ENCODE data around the gene MAPK13. TPM values are rescaled to one million over a fixed set of nuclear protein-coding genes. Genes with fewer than 3 reads are reported as not detected.

Gene MAPK13
- total RNA-seq, 2 donors from 2014 or later = 14.6 to 16.0 TPM

DNA sequence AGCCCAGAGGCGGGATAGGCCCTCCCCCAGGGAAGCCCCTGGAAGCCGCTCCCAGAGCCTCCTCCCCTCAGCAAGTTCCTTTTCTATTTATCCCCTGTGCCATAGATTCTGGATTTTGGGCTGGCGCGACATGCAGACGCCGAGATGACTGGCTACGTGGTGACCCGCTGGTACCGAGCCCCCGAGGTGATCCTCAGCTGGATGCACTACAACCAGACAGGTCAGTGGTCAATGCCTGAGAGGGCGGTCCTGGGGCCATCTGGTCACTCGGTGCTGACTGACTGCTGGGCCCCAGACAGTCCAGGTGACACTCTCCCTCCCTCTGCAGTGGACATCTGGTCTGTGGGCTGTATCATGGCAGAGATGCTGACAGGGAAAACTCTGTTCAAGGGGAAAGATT, 6.2 kb downstream of the MAPK13 start:
- Histone ChIP-seq H3K9ac (ENCODE audit: extremely low read depth, low read length, poor library complexity, severe bottlenecking) (no peak overlapping the region), H3K27me3 (ENCODE audit: control insufficient read depth, insufficient read depth, low read length, poor library complexity, severe bottlenecking) (no peaks in the 10 kb centered on the region), H3K36me3 (ENCODE audit: control insufficient read depth, insufficient read depth, low read length) (no peaks in the 10 kb centered on the region), H3K4me1 (ENCODE audit: control insufficient read depth, insufficient read depth, low read length) (peaks cover 20% of the 10 kb centered on the region), H3K27ac (ENCODE audit: low read depth, low read length) (no peak overlapping the region), H3K4me3 (ENCODE audit: low read length) (no peak overlapping the region), H3K9me3 (ENCODE audit: control insufficient read depth, low read length) (no peaks in the 10 kb centered on the region)
- no peaks in the 10 kb centered on the region for H3K27me3 Mint-ChIP-seq (ENCODE audit: insufficient read depth)
- peaks cover 8% of the 10 kb centered on the region for H3K36me3 Mint-ChIP-seq (ENCODE audit: low read depth)
- TF ChIP-seq, protein P1, sequence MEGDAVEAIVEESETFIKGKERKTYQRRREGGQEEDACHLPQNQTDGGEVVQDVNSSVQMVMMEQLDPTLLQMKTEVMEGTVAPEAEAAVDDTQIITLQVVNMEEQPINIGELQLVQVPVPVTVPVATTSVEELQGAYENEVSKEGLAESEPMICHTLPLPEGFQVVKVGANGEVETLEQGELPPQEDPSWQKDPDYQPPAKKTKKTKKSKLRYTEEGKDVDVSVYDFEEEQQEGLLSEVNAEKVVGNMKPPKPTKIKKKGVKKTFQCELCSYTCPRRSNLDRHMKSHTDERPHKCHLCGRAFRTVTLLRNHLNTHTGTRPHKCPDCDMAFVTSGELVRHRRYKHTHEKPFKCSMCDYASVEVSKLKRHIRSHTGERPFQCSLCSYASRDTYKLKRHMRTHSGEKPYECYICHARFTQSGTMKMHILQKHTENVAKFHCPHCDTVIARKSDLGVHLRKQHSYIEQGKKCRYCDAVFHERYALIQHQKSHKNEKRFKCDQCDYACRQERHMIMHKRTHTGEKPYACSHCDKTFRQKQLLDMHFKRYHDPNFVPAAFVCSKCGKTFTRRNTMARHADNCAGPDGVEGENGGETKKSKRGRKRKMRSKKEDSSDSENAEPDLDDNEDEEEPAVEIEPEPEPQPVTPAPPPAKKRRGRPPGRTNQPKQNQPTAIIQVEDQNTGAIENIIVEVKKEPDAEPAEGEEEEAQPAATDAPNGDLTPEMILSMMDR (conservative IDR thresholded peaks at IDR 0.05) = no peak
- no peak overlapping the region for H3K27ac Mint-ChIP-seq
- H3K9me3 Mint-ChIP-seq = no peaks in the 10 kb centered on the region
- WGBS, 2 experiments (ENCODE audit: insufficient coverage in 1 of 2, insufficient read length in 1 of 2) = 90 to 94% methylated on average over 10 to 12 of the region's 12 CpGs
- DNase-seq = no peak
- H3K4me3 Mint-ChIP-seq = no peak overlapping the region
- peaks cover 26% of the 10 kb centered on the region for H3K4me1 Mint-ChIP-seq

- Histone ChIP-seq H3K36me3 (ENCODE audit: control insufficient read depth, insufficient read depth, low read length) (no peaks in the 10 kb centered on the region), H3K27ac (ENCODE audit: low read depth, low read length) (no peak overlapping the region), H3K9me3 (ENCODE audit: control insufficient read depth, low read length) (no peaks in the 10 kb centered on the region), H3K4me1 (ENCODE audit: control insufficient read depth, insufficient read depth, low read length) (peaks cover 3% of the 10 kb centered on the region), H3K4me3 (ENCODE audit: low read length) (no peak overlapping the region), H3K27me3 (ENCODE audit: control insufficient read depth, insufficient read depth, low read length, poor library complexity, severe bottlenecking) (no peaks in the 10 kb centered on the region), H3K9ac (ENCODE audit: extremely low read depth, low read length, poor library complexity, severe bottlenecking) (no peak overlapping the region)
- Mint-ChIP-seq H3K4me3 (no peak overlapping the region), H3K27ac (no peak overlapping the region), H3K9me3 (no peaks in the 10 kb centered on the region), H3K36me3 (ENCODE audit: low read depth) (peaks cover 8% of the 10 kb centered on the region), H3K27me3 (ENCODE audit: insufficient read depth) (no peaks in the 10 kb centered on the region), H3K4me1 (peaks cover 13% of the 10 kb centered on the region)
- 93 to 98% methylated on average over 11 to 15 of the region's 15 CpGs for WGBS, 2 experiments (ENCODE audit: insufficient coverage in 1 of 2, insufficient read length in 1 of 2)
- TF ChIP-seq, protein P1 (conservative IDR thresholded peaks at IDR 0.05) = no peak
- no peak for DNase-seq
Measured at GRCh38 chr6:36138667-36139066, 8.4 kb downstream of the MAPK13 start.

DNA sequence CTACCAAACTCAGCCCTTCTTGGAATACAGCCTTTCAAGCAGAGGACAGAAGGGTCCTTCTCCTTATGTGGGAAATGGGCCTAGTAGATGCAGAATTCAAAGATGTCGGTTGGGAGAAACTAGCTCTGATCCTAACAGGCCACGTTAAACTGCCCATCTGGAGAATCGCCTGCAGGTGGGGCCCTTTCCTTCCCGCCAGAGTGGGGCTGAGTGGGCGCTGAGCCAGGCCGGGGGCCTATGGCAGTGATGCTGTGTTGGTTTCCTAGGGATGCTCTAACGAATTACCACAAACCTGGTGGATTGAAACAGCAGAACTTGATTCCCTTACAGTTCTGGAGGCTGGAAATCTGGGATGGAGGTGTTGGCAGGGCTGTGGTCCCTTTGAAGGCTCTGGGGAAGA, 9.1 kb downstream of the MAPK13 start:
- H3K36me3 ChIP-seq (ENCODE audit: control insufficient read depth, insufficient read depth, low read length) = no peaks in the 10 kb centered on the region
- no peaks in the 10 kb centered on the region for H3K9me3 ChIP-seq (ENCODE audit: control insufficient read depth, low read length)
- Mint-ChIP-seq H3K27ac (no peak overlapping the region), H3K4me1 (peaks cover 10% of the 10 kb centered on the region), H3K9me3 (no peaks in the 10 kb centered on the region), H3K36me3 (ENCODE audit: low read depth) (peaks cover 4% of the 10 kb centered on the region), H3K4me3 (no peak overlapping the region), H3K27me3 (ENCODE audit: insufficient read depth) (no peaks in the 10 kb centered on the region)
- peak; percentile 89 for DNase-seq
- 43 to 53% methylated on average over 6 to 7 of the region's 7 CpGs for WGBS, 2 experiments (ENCODE audit: insufficient coverage in 1 of 2, insufficient read length in 1 of 2)
- H3K27ac ChIP-seq (ENCODE audit: low read depth, low read length) = no peak overlapping the region
- TF ChIP-seq, protein P1 (conservative IDR thresholded peaks at IDR 0.05) = peak; percentile 84
- H3K27me3 ChIP-seq (ENCODE audit: control insufficient read depth, insufficient read depth, low read length, poor library complexity, severe bottlenecking) = no peaks in the 10 kb centered on the region
- peaks cover 3% of the 10 kb centered on the region for H3K4me1 ChIP-seq (ENCODE audit: control insufficient read depth, insufficient read depth, low read length)
- no peak overlapping the region for H3K9ac ChIP-seq (ENCODE audit: extremely low read depth, low read length, poor library complexity, severe bottlenecking)
- H3K4me3 ChIP-seq (ENCODE audit: low read length) = no peak overlapping the region

All from endodermal cell (in vitro differentiated cells).